Activated CD4-positive, alpha-beta T cell treated with anti-CD3 and anti-CD28 coated beads for 36 hours (primary cell): ENCODE results near the gene DNM2. TPM values are rescaled to one million over a fixed set of nuclear protein-coding genes. Genes with fewer than 3 reads are reported as not detected.
"Not testable (repeated sequence)": the region's sequence is repeated elsewhere in the genome, so short reads cannot be mapped to it uniquely, and the experiment has no call there.

ENCODE experiments used
- ATAC-seq: fragments of 200-7000 bp; cut with Tn5 transposase; one replicate; pipeline ENCODE4 v1.10.0; 2021; ENCODE audit warnings: mild to moderate bottlenecking, moderate library complexity
- CTCF ChIA-PET: fragments of 350-600 bp; sonication (Branson Sonifier 250); formaldehyde crosslinking; loops from one replicate; lab custom pipeline; 2021; ENCODE audit warnings: antibody characterized with exemption; lab: Charles Lee
- POLR2A ChIA-PET: fragments of 350-600 bp; sonication (Branson Sonifier 250); formaldehyde crosslinking; loops from one replicate; lab custom pipeline; 2021; ENCODE audit warnings: antibody characterized with exemption, inconsistent platforms; lab: Charles Lee
- DNase-seq: peaks from one replicate; pipeline ENCODE4 v3.0.0-alpha.2; 2020
- H3K27ac Mint-ChIP-seq: one replicate; pipeline ENCODE4 v1.8.0; 2021; ENCODE audit warnings: mixed read lengths
- H3K27me3 Mint-ChIP-seq: one replicate; pipeline ENCODE4 v1.8.0; 2021; ENCODE audit warnings: mixed read lengths
- H3K36me3 Mint-ChIP-seq: one replicate; pipeline ENCODE4 v1.8.0; 2021; ENCODE audit warnings: low read depth, mixed read lengths
- H3K4me1 Mint-ChIP-seq: one replicate; pipeline ENCODE4 v1.8.0; 2021; ENCODE audit warnings: mixed read lengths
- H3K4me3 Mint-ChIP-seq: one replicate; pipeline ENCODE4 v1.8.0; 2021; ENCODE audit warnings: mild to moderate bottlenecking, moderate library complexity, mixed read lengths
- H3K9me3 Mint-ChIP-seq: one replicate; pipeline ENCODE4 v1.8.0; 2021; ENCODE audit warnings: low read depth, mixed read lengths
- intact Hi-C, 2 experiments: fragments of 100-400 bp; cut with DNase I in 1 of 2; cut with micrococcal nuclease in 1 of 2; formaldehyde crosslinking; loops; one replicate each; pipeline versions ENCODE4 v1.14.2 to v1.15.1; 2022 to 2024; cut with DNase I, micrococcal nuclease
- total RNA-seq, 2 experiments: library from RNA; stranded (reverse); gene quantifications; one replicate each; pipeline ENCODE4 v1.2.3, GENCODE V29; 2021

The DNM2 gene
- total RNA-seq, 2 experiments from 2014 or later, result 167 to 185 TPM

- intact Hi-C loops, result no loop called here
- no peaks in the 10 kb centered on the region for H3K27me3 Mint-ChIP-seq
- DNase-seq (no peak), ATAC-seq (no peak)
- no peak overlapping the region for H3K4me3 Mint-ChIP-seq
- ChIA-PET CTCF (interaction anchor here (0.6 to 6.6 kb wide), 3 partner anchors 14 to 85 kb away, joined by 3 to 70 read pairs (median 4); partner anchors contain the start of genes CARM1 and TMED1), POLR2A (interaction anchor here (0.9 kb wide), 1 partner anchor 23 kb away, joined by 13 read pairs; no protein-coding TSS in a partner anchor)
- H3K9me3 Mint-ChIP-seq, result no peaks in the 10 kb centered on the region
- H3K36me3 Mint-ChIP-seq, result no peaks in the 10 kb centered on the region
- peaks cover 6% of the 10 kb centered on the region for H3K4me1 Mint-ChIP-seq
- no peak overlapping the region for H3K27ac Mint-ChIP-seq
These were observed 135.1 kb downstream of the DNM2 start for GRCh38 chr19:10852941-10853340.

DNA sequence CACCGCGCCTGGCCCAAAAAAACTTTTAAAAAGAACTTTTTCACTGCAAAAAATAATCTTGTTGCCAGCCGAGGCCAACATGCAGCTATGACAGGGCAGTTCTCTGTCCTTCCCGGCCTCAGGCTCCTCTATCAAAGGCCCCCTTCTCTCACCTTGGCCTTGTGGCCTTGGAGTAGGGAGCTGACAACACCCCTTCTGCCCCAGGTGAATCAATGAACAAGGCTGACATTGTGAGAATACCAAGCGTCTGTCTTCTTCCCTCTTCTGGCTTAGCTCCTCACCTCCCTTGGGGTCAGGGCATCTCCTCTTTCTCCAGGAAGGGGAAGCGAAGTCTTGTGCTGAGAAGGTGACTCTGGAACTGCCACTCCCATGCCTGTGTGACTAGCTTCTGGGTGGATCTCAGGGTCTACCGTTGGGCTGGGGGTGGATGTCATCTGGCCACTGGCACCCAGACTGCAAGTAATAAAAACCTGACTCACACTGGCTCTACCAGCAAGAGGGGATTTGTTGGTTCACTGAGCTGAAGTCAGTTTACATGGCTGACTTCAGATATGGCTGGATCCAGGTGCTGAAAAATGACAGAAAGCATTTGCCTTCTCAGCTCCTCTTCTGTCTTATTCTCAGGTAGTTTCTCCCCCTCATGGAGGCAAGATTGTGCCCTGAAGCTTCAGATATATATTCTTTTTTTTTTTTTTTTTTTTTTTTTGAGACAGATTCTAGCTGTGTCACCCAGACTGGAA, 136.6 kb downstream of the DNM2 start:
- H3K27ac Mint-ChIP-seq, result no peak overlapping the region

DNA sequence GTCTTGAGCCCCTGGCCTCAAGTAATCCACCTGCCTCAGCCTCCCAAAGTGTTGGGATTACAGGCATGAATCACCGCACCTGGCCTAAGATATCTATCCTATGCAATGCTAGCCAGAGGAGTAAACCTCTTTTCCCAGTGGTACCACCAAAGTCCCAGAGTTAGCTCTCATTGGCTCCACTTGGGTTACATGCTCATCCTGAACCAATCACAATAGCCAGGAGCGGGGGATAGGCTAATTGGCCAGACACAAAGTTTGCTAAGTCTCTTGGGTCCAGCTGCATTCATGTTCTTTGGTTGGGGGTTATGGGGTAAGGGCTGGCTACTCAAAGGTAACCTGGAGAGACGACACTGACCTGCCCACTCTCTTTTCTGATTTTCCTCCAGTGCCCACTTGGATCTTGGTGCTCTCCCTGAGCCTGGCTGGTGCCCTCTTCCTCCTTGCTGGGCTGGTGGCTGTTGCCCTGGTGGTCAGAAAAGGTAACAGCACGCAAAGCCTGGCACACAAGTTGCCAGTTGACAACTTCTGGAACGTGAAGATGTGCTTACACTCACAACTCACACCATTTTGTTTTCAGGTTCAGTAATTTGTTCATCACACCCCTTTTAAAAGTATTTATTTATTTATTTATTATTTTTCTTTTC, 138.1 kb downstream of the DNM2 start:
- no peaks in the 10 kb centered on the region for H3K9me3 Mint-ChIP-seq
- no peak overlapping the region for H3K4me3 Mint-ChIP-seq
- intact Hi-C loops, result no loop called here
- ATAC-seq (no peak), DNase-seq (peak; percentile 58)
- no peaks in the 10 kb centered on the region for H3K36me3 Mint-ChIP-seq
- no peak overlapping the region for H3K27ac Mint-ChIP-seq
- ChIA-PET POLR2A (no interaction called here), CTCF (interaction anchor here (0.6 to 6.6 kb wide), 5 partner anchors 10 to 297 kb away, joined by 3 to 70 read pairs (median 5); partner anchors contain the start of genes CARM1 and DNM2)
- no peaks in the 10 kb centered on the region for H3K27me3 Mint-ChIP-seq
- no peaks in the 10 kb centered on the region for H3K4me1 Mint-ChIP-seq

More for the DNA sequence above, 136.6 kb downstream of the DNM2 start:
- intact Hi-C loops, result no loop called here
- POLR2A ChIA-PET, result interaction anchor here (0.7 kb wide), 1 partner anchor 238 kb away, joined by 3 read pairs; no protein-coding TSS in a partner anchor
- no peak for DNase-seq
- Mint-ChIP-seq H3K36me3 (no peaks in the 10 kb centered on the region), H3K9me3 (no peaks in the 10 kb centered on the region), H3K4me3 (no peak overlapping the region), H3K4me1 (no peaks in the 10 kb centered on the region), H3K27me3 (no peaks in the 10 kb centered on the region)
- CTCF ChIA-PET, result interaction anchor here (0.6 to 6.6 kb wide), 15 partner anchors 9 to 524 kb away, joined by 3 to 70 read pairs (median 4); partner anchors contain the start of gene CARM1
- no peak for ATAC-seq

DNA sequence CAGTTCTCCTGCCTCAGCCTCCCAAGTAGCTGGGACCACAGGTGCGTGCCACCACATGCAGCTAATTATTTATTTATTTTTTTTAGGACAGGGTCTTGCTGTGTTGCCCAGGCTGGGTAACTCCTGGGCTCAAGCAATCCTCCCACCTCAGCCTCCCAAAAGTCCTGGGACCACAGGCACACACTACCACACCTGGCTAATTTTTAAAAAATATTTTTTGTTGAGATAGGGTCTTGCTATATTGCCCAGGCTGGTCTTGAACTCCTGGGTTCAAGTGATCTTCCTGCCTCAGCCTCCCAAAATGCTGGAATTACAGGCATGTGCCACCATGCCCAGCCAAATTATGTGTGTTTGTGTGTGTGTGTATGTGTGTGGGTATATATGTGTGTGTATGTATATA, 139.0 kb downstream of the DNM2 start:
- DNase-seq, H3K27me3 Mint-ChIP-seq, H3K36me3 Mint-ChIP-seq, H3K27ac Mint-ChIP-seq, H3K4me3 Mint-ChIP-seq, H3K9me3 Mint-ChIP-seq, H3K4me1 Mint-ChIP-seq, ATAC-seq, POLR2A ChIA-PET, intact Hi-C loops: not testable (repeated sequence)
- CTCF ChIA-PET, result interaction anchor here (0.6 to 6.6 kb wide), 7 partner anchors 10 to 255 kb away, joined by 3 to 70 read pairs (median 4); partner anchors contain the start of genes CARM1, DNM2 and TMED1

- CTCF ChIA-PET, result interaction anchor here (0.6 to 6.6 kb wide), 13 partner anchors 9 to 240 kb away, joined by 3 to 70 read pairs (median 4); partner anchors contain the start of genes CARM1, DNM2 and TMED1
These were observed 140.4 kb downstream of the DNM2 start for GRCh38 chr19:10858204-10858828.

DNA sequence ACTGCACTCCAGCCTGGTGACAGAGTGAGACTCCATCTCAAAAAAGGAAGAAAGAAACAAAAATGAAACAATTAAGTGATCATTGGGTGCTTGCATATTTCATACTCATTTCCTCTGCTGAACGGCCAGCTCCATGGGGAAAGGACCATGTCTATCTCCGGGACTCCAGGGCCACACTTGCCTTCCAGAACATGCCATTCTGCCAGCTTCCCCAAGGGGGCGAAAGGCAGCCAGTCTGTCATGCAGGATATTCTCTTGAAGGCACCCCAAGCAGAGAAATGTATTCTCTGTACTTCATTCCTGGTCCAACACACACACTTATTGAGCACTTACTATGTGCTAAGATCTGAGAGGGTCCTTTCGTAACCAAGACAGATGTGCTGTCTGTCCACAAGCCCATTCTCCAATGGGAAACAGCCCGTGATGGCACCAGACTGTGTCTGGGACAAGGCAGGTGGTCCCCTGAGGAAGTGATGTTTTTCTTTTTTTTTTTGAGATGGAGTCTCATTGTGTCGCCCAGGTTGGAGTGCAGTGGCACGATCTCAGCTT, 143.3 kb downstream of the DNM2 start:
- ChIA-PET POLR2A (interaction anchor here (0.6 kb wide), 1 partner anchor 94 kb away, joined by 5 read pairs; no protein-coding TSS in a partner anchor), CTCF (interaction anchor here (0.6 to 2.6 kb wide), 11 partner anchors 9 to 254 kb away, joined by 3 to 9 read pairs (median 3); partner anchors contain the start of genes C19orf38, DNM2 and TMED1)
- no peaks in the 10 kb centered on the region for H3K36me3 Mint-ChIP-seq
- H3K4me3 Mint-ChIP-seq, result no peak overlapping the region
- no peaks in the 10 kb centered on the region for H3K27me3 Mint-ChIP-seq
- peak; percentile 68 for DNase-seq
- ATAC-seq, result no peak
- H3K4me1 Mint-ChIP-seq, result peaks cover 8% of the 10 kb centered on the region
- intact Hi-C loops, result no loop called here
- no peak overlapping the region for H3K27ac Mint-ChIP-seq
- no peaks in the 10 kb centered on the region for H3K9me3 Mint-ChIP-seq

More at GRCh38 chr19:10858204-10858828, 140.4 kb downstream of the DNM2 start:
- POLR2A ChIA-PET, result interaction anchor here (1.0 kb wide), 1 partner anchor 22 kb away, joined by 6 read pairs; the partner anchor contains the start of gene TMED1
- Mint-ChIP-seq H3K9me3 (no peaks in the 10 kb centered on the region), H3K36me3 (no peaks in the 10 kb centered on the region), H3K27ac (no peak overlapping the region), H3K4me3 (no peak overlapping the region), H3K27me3 (no peaks in the 10 kb centered on the region), H3K4me1 (no peaks in the 10 kb centered on the region)
- intact Hi-C loops, result loop anchor here in 1 of 2 experiments (1.0 kb wide), 1 partner anchor 141 kb away; no protein-coding TSS in a partner anchor
- ATAC-seq (peak; percentile 69), DNase-seq (peak; percentile 64)

DNA sequence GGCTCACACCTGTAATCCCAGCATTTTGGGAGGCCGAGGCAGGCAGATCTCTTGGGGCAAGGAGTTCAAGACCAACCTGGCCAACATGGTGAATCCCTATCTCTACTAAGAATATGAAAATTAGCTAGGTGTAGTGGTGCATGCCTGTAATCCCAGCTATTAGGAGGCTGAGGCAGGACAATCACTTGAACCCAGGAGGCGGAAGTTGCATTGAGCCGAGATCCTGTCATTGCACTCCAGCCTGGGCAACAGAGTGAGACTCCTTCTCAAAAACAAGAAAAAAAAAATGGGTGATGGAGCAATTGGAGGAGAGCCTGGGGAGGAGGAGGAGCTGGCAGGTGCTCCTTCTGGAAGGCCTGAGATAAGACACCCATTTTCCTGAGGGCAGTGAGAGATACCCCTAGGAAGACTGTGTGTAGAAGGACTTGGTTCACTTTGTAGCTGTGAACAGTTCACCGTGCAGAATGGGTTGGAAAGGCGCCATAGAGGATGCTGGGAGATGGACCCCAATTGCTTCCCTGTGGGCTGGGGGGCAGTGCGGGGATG, 144.8 kb downstream of the DNM2 start:
- peaks cover 8% of the 10 kb centered on the region for H3K4me1 Mint-ChIP-seq
- H3K9me3 Mint-ChIP-seq, result no peaks in the 10 kb centered on the region
- intact Hi-C loops, result no loop called here
- DNase-seq, result no peak
- H3K27me3 Mint-ChIP-seq, result no peaks in the 10 kb centered on the region
- POLR2A ChIA-PET, result interaction anchor here (0.7 kb wide), 1 partner anchor 313 kb away, joined by 3 read pairs; no protein-coding TSS in a partner anchor
- CTCF ChIA-PET, result interaction anchor here (0.8 to 3.4 kb wide), 6 partner anchors 8 to 145 kb away, joined by 3 to 44 read pairs (median 13); partner anchors contain the start of genes C19orf38, CARM1 and DNM2
- H3K27ac Mint-ChIP-seq, result no peak overlapping the region
- no peaks in the 10 kb centered on the region for H3K36me3 Mint-ChIP-seq
- ATAC-seq, result no peak
- no peak overlapping the region for H3K4me3 Mint-ChIP-seq

GRCh38 chr19:10863107-10863717, 145.3 kb downstream of the DNM2 start:
- no peak for DNase-seq
- ATAC-seq, result no peak
- no peak overlapping the region for H3K4me3 Mint-ChIP-seq
- ChIA-PET CTCF (interaction anchor here (0.8 to 8.8 kb wide), 13 partner anchors 8 to 259 kb away, joined by 3 to 70 read pairs (median 10); partner anchors contain the start of genes C19orf38, CARM1, DNM2 and QTRT1), POLR2A (interaction anchor here (1.7 kb wide), 1 partner anchor 27 kb away, joined by 8 read pairs; the partner anchor contains the start of gene TMED1)
- H3K27ac Mint-ChIP-seq, result no peak overlapping the region
- H3K4me1 Mint-ChIP-seq, result peaks cover 13% of the 10 kb centered on the region
- intact Hi-C loops, result no loop called here
- H3K9me3 Mint-ChIP-seq, result no peaks in the 10 kb centered on the region
- no peaks in the 10 kb centered on the region for H3K36me3 Mint-ChIP-seq
- no peaks in the 10 kb centered on the region for H3K27me3 Mint-ChIP-seq

DNA sequence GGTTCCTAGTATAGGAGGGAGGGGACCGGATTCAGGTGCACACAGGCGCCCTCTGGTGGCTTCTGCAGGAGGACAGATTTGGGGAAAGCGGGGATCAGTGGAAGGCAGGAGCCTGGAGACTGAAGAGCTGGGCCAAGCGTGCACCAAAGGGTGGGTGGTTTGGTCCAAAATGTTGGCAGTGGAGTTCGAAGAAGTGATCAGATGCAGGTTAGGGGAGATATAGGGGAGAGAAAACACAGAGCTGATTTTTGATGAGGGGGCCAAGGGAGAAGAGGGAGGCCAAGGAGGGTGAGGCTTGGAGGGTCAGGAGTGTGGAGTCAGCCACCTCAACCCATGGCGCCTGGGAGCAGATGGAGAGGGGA, 146.6 kb downstream of the DNM2 start:
- Mint-ChIP-seq H3K4me3 (no peak overlapping the region), H3K36me3 (no peaks in the 10 kb centered on the region), H3K4me1 (peaks cover 14% of the 10 kb centered on the region), H3K9me3 (no peaks in the 10 kb centered on the region), H3K27ac (peak overlapping the region; percentile 16), H3K27me3 (no peaks in the 10 kb centered on the region)
- ATAC-seq (peak; percentile 94), DNase-seq (peak; percentile 93)
- ChIA-PET POLR2A (interaction anchor here (0.5 to 1.7 kb wide), 7 partner anchors 8 to 162 kb away, joined by 3 to 8 read pairs (median 4); partner anchors contain the start of genes DNM2 and TMED1), CTCF (interaction anchor here (0.5 to 8.8 kb wide), 37 partner anchors 9 to 1012 kb away, joined by 3 to 70 read pairs (median 4); partner anchors contain the start of genes C19orf38, DNM2, QTRT1 and TMED1)
- intact Hi-C loops, result loop anchor here (1.0 kb wide), 1 partner anchor 147 kb away; no protein-coding TSS in a partner anchor
